Right ventricle myocardium superior (tissue), 1 donor: Measurements from ENCODE around the gene INPP5K. TPM values are rescaled to one million over a fixed set of nuclear protein-coding genes. Genes with fewer than 3 reads are reported as not detected.
A peak's percentile ranks its signal among the peaks of the same experiment; 100 is the strongest.

Experiments used
- ATAC-seq: fragments of 200-7000 bp; cut with Tn5 transposase; one replicate; pipeline ENCODE4 v1.9.1; 2020; ENCODE audit warnings: mild to moderate bottlenecking; ENCODE audit not compliant: poor library complexity
- DNase-seq: peaks from one replicate; pipeline ENCODE4 v3.0.0-alpha.2; 2020
- intact Hi-C: fragments of 100-400 bp; cut with DNase I; formaldehyde crosslinking; loops from one replicate; pipeline ENCODE4 v1.11.2; 2022
- total RNA-seq: library from RNA; stranded (reverse); fragmentation: NEBNext Ultra II Directional; extraction: Animal tissue kit (Norgen Biotek cat#: 25700); gene quantifications from one replicate; pipeline ENCODE4 v1.2.1, GENCODE V29; 2021
- donor health status: DM: no; HTN: yes; CAD: no; lungs with severe emphysema.

Gene INPP5K
- total RNA-seq, 1 donor from 2014 or later: 32.9 TPM

DNA sequence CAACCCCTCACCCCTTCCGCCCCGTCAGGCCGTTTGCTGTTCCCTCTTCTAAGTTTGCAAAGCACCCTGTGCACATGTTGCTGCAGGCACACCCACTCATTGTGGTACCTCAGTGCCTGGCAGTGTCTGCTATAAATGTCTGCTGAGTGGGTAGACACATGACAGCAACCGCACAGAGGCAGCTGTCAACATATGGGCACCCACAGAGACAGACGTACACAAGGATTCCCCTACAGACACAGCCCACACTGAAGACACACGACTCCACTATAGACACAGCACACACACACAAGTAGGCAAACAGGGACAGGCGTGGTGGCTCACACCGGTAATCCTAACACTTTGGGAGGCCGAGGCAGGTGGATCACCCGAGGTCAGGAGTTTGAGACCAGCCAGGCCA lies 42.6 kb downstream of the INPP5K start:
- no peak for DNase-seq
- intact Hi-C loops: no loop called here
- no peak for ATAC-seq

- no peak for ATAC-seq
- no peak for DNase-seq
- intact Hi-C loops: no loop called here
These were observed 43.2 kb downstream of the INPP5K start for GRCh38 chr17:1473170-1473569.

- intact Hi-C loops: no loop called here
- no peak for ATAC-seq
- no peak for DNase-seq
These were observed 44.2 kb downstream of the INPP5K start for GRCh38 chr17:1471911-1472821.

- intact Hi-C loops: no loop called here
- DNase-seq (no peak), ATAC-seq (no peak)
These were observed 44.9 kb downstream of the INPP5K start for GRCh38 chr17:1471490-1471889.

- DNase-seq (no peak), ATAC-seq (no peak)
- intact Hi-C loops: no loop called here
These were observed 45.5 kb downstream of the INPP5K start for GRCh38 chr17:1470755-1471462.

- intact Hi-C loops: no loop called here
- ATAC-seq (no peak), DNase-seq (no peak)
These were observed 46.2 kb downstream of the INPP5K start for GRCh38 chr17:1470071-1470754.

DNA sequence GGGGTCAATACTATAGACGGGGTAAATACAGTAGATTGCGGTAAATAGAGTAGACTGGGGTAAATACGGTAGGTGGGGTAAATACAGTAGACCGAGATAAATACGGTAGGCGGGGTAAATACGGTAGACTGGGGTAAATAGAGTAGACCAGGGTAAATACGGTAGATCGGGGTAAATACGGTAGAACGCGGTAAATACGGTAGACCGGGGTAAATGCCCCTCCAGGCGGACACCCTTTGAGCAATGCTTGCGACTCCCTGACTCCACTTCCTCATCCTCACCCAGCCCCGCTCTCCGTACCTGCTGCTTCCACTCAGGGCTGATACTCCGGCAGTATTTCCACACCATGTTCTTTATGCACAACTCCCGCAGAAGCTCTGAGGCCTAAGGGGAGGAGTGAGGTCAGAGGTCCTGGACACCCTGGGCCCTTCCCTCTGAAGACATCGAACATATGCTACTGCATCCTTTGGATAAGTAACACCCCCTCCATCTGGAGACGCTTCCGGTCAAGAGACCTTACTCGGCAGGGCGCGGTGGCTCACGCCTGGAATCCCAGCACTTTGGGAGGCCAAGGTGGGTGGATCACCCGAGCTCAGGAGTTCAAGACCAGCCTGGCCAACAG lies 47.1 kb downstream of the INPP5K start:
- intact Hi-C loops: no loop called here
- DNase-seq (no peak), ATAC-seq (peak; percentile 46)

GRCh38 chr17:1467898-1468492 lies 48.4 kb downstream of the INPP5K start:
- ATAC-seq: no peak
- intact Hi-C loops: no loop called here
- DNase-seq: peak; percentile 71

- no peak for DNase-seq
- ATAC-seq: no peak
- intact Hi-C loops: no loop called here
These were observed 49.2 kb downstream of the INPP5K start for GRCh38 chr17:1467258-1467657.

- intact Hi-C loops: no loop called here
- no peak for ATAC-seq
- no peak for DNase-seq
These were observed 52.2 kb downstream of the INPP5K start for GRCh38 chr17:1464186-1464585.

DNA sequence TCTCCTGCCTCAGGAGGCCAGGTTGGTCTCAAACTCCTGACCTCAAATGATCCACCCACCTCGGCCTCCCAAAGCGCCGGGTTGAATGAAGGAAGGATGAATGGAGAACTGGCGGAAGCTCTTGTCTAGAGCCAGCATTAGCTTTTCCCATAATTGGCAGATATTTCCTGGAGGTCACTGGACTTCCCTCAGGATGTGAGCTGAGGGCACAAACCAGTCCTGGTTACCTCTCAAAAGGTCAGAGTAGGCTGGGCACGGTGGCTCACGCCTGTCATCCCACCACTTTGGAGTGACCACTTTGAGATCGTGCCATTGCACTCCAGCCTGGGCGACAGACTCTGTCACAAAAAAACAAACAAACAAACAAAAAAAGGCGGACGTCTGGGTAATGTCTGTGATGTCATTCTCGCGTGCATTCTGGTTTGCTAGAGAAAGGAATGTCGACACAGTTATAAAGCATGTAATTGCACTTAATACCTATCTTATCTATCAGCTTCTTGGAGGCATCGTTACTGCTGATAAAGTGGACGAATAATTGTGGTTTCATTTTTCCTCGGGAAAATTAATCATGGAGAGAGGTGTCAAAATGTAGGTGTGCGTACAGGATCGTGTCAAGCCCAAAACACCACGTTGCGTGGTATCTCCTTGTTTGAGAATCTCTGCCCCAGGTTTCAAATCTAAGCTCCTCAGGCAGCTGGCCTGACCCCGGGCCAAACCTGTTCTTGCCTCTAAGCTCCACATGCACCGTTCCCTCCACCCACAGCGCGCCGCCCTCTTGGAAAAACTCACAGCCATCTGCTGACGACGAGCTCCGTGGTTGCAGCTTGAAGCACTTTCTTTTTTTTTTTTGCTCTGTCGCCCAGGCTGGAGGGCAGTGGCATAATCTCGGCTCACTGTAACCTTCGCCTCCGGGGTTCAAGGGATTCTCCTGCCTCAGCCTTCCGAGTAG lies 54.0 kb downstream of the INPP5K start:
- ATAC-seq (peak; percentile 27), DNase-seq (peak; percentile 59)
- intact Hi-C loops: no loop called here

DNA sequence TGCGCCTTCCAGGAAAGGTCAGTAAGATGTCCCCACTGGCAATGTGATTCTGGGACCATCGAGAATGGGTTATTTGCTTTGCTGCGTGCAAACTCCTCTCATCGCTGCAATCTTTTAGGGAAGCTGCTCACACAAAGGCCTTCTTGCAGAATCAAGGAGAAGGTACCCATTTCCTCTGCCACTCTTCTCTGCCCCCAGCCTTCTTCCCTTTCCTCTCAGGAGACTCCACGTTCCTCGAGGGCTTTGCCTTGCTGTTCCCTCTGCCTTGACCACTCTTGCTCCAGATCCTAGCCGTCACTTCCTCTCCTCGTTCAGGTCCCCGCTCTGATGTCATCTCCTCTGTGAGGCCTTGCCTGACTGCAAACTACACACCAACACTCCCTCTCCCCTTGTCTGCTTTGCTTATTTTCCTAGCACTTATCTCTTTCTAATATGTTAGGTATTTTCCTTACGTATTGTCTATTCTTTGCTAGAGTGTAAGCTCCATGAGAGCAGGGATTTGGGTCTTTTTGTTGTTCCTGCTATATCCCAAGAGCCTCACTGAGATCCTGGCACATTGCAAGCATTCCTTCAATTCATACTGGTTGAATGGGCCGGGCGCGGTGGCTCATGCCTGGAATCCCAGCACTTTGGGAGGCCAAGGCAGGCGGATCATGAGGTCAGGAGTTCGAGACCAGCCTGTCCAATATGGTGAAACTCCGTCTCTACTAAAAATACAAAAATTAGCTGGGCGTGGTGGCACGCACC lies 55.0 kb downstream of the INPP5K start:
- no peak for DNase-seq
- intact Hi-C loops: no loop called here
- ATAC-seq: no peak

GRCh38 chr17:1460233-1460632 lies 56.2 kb downstream of the INPP5K start:
- intact Hi-C loops: no loop called here
- ATAC-seq (peak; percentile 44), DNase-seq (peak; percentile 88)

DNA sequence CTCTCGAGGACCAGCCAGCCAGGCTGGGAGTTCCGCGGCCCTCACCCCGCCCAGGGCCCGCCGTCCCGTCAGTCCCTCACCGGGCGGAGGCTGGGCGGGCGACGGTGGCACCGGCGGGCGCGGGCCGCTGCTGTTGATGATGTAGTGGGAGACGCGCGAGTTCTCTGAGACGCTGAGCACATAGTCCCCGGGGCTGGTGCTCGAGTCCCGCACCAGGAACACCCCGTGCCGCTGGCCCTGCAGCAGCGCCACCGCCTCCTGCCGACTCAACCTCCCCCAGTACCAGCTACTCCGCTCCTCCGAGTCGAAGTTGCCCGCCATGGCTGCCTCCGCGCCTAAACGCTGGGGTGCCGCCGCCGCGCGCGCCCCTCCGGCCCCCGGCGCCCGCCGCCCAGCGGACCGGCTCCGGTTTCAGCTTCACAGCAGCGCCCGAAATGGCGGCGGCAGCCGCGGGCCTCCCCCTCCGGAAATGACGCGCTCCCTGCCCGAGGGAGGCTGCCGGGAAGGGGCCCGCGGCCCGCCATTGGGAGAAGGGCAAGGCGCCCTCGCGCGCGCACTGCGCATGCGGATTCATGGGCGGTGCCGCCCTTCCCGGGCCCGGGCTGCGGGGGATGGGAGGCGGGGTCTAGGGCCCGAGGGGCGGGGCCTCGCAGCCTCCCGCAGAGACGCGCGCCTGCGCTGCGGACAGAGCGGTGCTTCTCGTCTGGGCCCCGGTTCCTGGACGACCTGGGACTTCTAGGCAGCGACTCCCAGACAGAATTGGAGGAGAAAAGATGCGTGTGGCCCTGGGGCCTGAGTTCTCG lies 60.4 kb downstream of the INPP5K start, which contains the start of gene CRK:
CRK (minus strand) TSS at position 436 of the 803 bp plus-strand sequence; CDS start at position 321, 115 bp downstream.
- peak; percentile 98 for DNase-seq
- peak; percentile 93 for ATAC-seq
- intact Hi-C loops: loop anchor here (2.0 kb wide), 1 partner anchor 59 kb away; no protein-coding TSS in a partner anchor

DNA sequence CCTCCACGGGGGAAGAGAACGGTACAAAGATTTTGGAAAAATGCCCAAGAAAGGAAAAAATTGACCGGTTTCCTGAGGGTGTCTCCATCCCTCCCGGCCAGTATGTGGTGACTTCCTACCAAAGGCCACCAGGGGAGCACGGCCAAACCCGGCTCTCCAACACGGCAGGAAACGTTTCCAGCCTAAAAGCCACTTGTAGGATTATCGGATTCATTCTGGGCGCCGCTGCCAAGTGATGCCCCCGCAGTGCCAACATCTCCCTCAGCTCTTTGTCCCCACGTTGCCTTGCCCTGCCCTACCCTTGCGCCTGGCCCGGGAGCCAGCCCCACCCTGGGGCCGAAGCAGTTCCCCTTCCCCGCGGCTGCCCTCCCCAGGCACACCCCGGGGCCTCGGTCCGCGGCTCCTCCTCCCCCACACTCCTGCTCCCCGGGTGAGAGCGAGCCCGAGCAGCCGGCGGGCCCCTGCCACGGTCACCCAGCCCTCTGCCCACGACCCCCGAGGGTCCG lies 61.1 kb downstream of the INPP5K start:
- ATAC-seq (peak; percentile 60), DNase-seq (peak; percentile 82)
- intact Hi-C loops: loop anchor here (2.0 kb wide), 1 partner anchor 59 kb away; no protein-coding TSS in a partner anchor

GRCh38 chr17:1454541-1454940 lies 61.9 kb downstream of the INPP5K start:
- ATAC-seq (no peak), DNase-seq (no peak)
- intact Hi-C loops: loop anchor here (2.0 to 5.0 kb wide), 2 partner anchors 60 to 92 kb away; no protein-coding TSS in a partner anchor
